GM21381 (cell line): ENCODE data around the gene ATF6.
"Not testable (repeated sequence)": the region's sequence is repeated elsewhere in the genome, so short reads cannot be mapped to it uniquely, and the experiment has no call there.

Experiments used
- ATAC-seq: cut with Tn5 transposase; IDR thresholded peaks from one replicate; pipeline ENCODE4 v1.9.1; 2021; ENCODE audit warnings: mild to moderate bottlenecking, moderate library complexity; ENCODE audit not compliant: unreplicated experiment

Gene ATF6

DNA sequence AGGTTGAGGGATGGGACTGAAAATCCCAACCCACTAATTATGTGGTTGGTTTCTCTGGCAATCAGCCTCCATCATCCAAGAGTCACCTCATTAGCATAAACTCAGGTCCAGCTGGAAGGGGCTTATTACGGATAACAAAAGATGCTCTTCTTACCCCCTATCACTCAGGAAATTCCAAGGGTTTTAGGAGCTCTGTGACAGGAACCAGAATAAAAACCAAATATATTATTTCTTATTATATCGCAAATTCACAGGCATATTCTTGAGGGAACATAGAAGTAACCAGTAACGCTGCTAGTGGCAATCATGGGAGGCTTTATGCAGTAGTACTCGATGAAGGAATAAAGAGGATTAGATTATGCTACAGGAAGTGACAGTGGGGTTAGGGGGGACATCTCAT, 59.7 kb downstream of the ATF6 start:
- ATAC-seq = no peak

DNA sequence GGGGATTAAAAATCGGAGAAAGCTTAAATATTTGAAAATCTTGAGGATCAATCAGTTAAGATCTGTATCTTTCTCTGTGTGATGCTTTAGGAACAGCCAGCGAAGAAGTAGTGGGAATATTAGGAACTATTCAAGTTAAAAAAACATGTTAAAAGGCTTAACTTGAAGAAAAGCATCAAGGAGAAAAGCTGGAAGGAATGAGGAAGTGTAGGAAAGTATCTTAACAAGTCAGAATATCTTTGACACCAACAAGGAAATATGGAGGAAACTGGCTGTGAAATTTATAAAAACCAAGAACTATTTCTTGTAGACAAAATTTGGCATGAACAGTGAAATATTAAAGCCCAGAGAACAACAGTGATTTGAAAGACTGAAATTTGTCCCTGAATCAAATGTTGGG, 60.4 kb downstream of the ATF6 start:
- no peak for ATAC-seq

DNA sequence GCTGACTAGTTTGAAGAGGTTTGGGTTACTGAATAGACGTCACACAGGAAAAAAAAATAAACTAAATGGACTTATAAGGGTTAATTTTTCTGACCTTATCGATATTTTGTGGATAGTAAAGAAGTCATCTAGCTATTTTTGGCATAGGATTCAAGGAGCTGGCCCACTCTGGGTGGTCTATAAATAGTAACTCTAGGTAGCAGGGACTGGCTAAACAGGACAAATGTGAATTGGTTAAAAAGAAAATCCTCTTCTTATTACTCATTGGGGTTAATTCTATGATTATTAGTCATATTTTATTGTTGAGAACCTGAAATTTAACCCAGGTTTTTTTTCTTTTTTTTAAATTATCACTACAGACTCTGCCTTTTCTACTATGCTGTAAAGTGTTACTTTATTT, 61.7 kb downstream of the ATF6 start:
- no peak for ATAC-seq

DNA sequence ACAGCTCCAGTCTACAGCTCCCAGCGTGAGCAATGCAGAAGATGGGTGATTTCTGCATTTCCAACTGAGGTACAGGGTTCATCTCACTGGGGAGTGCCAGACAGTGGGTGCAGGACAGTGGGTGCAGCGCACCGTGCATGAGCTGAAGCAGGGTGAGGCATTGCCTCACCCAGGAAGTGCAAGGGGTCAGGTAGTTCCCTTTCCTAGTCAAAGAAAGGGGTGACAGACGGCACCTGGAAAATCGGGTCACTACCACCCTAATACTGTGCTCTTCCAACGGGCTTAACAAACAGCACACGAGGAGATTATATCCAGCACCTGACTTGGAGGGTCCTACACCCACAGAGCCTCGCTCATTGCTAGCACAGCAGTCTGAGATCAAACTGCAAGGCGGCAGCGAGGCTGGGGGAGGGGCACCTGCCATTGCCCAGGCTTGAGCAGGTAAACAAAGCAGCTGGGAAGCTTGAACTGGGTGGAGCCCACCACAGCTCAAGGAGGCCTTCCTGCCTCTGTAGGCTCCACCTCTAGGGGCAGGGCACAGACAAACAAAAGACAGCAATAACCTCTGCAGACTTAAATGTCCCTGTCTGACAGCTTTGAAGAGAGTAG, 66.3 kb downstream of the ATF6 start:
- not testable (repeated sequence) for ATAC-seq

DNA sequence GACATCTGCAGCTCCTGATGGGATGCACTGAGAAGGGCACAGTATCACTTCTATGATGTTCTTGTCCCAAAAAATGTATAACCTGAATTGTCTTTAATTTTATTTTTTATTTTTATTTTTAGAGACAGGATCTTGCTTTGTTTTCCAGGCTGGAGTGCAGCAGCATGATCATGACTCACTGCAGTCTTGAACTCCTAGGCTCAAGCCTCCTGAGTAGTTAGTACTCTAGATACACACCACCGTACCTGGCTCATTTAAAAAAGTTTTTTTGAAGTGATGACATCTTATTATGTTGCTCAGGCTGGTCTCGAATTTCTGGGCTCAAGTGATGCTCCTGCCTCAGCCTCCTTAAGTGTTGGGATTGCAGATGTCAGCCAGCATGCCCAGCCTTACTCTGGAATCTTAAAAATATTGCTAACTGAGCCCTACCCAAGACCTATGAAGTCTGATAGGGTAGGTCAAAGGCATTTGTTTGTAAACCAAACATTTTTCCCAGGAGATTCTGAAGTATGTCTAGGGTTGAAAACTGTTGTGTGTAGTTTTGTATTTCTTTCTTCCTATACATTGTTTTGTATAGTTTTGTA, 68.9 kb downstream of the ATF6 start:
- no peak for ATAC-seq

DNA sequence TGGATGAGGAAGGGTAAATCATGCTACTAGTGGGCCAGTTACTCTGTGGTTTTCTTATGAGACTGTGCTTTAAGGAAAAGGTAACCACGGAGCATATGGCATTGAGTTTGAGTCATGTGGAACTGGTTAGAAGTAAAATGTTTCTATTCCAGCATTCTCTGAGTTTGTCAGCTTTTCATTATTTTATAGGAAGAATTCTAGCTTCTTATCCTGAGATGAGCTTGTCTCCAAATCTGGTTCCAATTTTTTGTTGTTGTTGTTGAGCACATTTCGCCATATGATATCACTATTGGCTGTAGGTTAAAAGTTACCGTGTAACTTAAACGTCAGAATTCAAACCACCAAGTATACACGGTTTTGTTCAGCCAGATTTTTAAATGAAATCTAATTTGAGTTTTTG, 69.9 kb downstream of the ATF6 start:
- no peak for ATAC-seq

DNA sequence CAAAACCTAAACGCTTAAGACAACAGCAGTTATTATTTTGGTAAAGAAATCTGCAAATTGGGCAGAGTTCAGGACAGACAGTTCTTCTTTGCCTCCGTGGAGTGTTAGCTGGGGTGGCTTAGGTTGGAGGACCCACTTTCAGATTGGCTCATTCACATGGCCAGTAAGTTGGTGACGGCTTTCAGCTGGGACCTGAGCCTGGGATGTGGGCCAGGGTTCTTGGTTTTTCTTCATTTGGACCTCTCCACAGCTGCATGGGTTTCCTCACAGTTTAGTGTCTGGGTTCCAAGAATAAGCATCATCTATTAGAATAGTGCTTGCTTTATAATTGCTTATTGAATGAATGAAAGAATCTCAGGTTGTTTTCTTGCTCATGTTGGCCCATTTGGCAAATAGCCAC, 72.2 kb downstream of the ATF6 start:
- ATAC-seq = no peak

DNA sequence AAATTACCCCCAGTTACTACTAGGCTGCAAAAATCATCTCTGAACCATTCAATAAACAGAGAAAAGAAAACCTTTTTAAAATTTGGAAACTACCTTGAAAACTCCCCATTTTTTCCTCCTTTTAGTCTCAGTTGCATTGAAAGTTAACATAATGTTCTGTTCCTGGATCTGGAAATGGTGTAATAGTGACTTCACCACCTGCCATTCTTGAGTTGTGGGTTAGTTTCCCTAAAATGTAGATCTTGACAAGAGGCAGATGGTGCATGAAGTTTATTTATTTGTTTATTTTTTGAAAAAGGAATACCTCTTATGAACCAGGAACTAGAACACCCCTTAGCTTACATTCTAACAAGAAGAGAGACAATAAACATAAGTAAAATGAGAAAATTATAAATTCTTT, 72.8 kb downstream of the ATF6 start:
- ATAC-seq = no peak

DNA sequence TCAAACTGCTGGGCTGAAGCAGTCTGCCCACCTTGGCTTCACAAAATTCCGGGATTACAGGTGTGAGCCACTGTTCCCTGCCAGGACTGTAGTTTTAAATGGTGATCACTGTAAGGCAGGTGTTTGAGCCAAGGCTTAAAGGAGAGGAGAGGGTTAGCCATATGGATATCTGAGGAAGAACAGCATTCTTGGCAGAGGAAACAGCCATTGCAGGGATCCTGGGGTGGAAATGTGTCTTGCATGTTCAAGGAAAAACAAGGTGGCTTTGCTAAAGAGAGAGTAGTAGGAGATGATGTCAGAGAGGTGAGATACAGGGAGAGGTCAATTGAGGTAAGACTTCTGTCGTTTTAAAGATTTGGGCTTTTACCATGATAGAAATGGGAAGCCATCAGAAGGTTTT, 73.5 kb downstream of the ATF6 start:
- no peak for ATAC-seq

DNA sequence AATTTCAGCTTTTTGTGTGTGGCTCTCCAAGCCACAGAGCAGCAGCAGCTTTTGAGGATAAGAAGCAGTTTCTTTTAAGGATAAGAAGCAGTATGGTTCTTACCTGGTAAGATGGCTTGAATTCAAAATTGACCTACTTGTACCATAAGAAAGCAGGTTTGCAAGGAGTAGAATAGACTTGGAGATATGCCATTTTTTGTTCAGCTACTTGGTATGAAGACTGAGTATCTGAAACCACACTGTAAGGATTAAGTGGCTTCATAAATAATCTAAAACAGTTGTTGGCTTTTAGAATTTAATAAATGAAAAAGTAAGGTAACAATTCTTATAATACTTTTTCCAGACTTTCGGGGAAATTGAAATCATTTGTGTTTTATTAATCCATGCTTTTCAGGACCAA, 74.2 kb downstream of the ATF6 start:
- ATAC-seq = no peak

DNA sequence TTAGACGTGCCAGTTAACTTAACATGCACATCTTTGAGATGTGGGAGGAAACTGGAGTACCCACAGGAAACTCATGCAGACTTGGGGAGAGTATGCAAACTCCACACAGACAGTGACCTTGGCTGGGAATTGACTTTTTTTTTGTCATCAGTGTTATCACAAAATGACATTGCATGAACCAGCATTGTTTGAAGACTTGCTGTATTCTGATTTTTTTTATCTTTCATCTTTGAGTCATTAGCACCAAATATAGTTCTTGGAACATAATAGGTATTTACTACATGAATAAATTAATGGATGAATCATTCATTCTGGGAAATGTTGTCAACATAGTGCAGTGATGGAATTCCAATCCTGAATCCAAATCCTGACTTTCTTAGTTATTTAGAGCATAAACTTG, 77.0 kb downstream of the ATF6 start:
- ATAC-seq = no peak

DNA sequence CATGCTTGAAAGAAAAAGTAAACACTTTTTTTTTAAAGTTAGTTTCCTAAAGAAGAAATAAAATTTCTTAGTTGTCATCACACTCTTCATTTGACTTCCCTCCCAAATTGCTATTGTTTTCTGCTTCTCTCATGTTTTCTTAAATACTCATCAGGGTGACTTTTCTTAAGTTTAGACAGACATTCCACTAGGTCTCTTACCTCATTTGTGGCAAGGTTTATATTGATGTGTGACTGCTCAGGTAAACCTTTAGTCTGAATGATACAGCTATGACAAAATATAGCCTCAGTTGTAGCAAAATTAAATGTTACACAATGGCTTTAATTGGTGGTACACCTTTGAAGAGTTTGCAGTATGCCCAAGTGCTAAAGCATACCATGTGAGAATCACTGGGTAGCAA, 78.6 kb downstream of the ATF6 start:
- ATAC-seq = no peak

DNA sequence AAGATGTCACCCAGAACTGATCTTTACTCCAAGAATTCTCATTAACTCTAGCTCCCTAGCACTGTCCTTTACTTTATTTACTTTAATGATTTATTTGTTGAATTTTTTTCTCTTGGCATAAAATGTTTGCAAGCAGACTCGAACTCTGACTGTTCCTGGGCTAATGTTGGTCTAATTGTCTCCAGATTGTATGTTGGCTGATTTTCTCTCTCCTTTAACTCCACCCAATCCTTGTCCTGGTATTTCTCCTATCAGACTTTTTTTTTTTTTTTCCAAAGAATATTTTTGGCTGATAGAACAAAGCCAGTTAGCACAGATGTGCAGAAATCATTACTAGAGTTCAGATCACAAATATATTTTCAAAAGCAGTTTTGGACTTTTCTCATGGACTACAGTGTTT, 82.6 kb downstream of the ATF6 start:
- ATAC-seq = no peak

DNA sequence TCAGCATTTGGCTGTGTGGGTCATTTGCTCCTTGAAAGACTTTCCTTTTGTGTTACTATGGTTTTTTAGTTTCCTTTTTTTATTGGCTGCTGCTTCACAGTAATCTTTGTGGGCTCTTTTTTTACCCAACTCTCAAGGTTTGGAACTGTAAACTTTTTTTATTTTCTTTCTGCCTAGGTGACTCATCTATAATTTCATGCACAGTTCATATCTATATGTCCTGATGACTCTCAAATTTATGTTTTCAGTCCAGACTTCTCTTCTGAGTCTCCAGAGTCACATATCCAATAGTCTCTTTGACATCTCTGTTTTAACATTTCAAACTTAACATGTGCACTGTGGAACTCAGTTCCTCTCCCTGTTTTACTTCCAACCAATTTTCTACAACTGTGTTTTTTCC, 83.4 kb downstream of the ATF6 start:
- no peak for ATAC-seq

DNA sequence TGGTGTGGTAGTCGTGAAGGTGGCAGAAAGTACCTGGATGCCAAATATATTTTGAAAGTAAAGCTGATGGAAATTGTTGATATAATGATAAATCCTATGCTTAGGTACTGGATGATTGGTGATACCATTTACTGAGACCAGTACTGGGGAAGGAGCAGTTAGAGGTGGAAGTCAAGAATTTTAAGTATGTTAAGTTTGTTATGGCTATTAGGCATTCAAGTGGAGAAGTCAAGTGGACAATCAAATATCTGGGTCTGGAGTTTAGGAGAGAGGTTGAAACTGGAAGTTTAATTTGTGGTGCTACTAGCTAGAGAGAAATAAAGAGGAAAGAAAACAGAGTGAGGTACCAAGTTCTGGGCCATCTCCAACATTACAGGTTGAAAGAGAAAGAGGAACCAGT, 89.1 kb downstream of the ATF6 start:
- ATAC-seq = no peak

DNA sequence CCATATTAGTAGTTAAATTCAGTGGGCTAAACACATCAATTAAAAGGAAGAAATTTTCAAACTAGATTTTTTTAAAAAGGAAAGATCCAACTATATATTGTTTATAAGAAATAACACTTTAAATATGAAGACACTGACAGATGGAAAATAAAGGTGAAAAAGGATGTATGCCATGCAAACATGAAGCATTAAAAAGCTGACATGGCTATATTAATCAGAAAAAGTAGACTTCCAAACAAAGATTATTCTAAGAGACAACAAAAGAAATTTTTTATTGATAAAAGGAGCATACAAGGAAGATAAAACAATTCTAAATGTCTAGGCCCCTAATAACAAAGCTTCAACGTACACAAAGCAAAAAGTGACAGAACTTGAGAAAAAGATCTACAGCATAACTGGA, 92.2 kb downstream of the ATF6 start:
- ATAC-seq = no peak

DNA sequence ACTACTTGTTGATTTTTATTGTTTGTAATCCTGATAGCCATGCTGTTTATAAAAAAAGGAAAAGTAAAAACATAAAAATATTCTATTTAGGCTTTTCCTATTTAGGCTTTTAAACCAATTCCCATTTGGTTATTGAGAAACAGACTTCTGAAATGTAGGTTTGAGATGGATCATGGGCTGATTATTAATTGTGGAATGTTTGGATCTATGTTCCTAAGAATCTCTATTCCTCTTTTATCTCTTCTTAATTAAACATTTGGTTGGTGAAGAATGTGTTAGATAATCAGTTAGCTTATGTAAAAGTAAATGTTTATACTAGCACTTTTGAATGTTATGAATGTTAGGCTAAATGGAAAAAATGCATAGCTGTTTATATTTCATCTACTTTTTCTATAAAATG, 97.4 kb downstream of the ATF6 start:
- ATAC-seq = no peak

DNA sequence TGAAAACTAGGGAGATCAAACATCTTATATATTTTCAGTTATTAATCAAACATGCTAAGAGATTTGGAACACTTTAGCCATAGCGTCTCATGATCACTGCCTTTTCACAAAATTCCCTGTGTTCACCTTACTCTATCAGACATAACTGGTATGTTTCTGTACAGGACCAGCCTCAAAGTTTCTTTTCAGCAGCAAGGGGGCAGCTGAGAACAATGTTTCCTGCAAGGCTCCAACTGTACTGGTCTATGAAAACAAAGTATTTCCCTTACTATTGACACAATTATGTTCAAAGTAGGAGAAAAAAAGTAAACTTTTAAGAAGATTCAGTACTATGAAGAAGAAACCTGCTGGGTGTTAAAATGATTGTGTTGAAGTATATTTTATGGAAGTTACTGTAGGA, 98.5 kb downstream of the ATF6 start:
- ATAC-seq = no peak

DNA sequence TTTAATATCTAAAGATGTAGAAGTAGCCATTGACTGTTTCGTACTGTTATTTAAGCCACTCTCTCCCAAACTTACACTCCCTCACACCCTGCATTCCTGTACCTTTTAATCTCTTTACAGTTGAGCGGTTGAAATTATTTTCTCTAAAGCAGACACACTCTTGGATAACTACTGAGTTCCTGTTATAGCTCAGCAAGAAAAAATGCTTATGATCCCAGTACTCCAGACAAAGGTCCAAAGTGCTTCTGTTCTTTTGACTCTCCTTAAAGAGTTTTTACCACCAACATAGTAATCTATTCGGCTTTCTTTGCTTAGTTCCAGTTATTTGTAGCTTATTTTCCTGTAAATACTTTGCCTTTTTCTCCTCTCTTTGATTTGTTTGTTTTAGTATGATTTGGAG, 100.1 kb downstream of the ATF6 start:
- no peak for ATAC-seq

DNA sequence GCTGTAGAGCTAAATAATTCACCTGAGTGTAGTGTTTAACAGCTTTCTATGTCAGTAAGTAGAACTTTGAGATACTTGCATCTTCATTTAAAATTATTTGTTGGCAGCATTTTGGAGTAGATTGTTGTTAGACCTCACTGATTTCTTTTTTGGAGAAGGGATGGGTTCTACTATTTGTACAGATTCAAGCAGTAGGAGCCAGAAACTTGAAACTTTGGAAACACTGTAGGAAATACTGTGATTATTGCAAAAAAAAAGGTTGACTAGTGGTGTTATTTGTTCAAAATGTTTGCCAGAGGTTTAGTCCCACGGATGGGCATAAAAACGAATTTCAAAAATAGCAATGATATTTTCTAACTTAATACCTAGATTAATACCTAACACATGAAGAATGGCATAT, 102.7 kb downstream of the ATF6 start:
- no peak for ATAC-seq

DNA sequence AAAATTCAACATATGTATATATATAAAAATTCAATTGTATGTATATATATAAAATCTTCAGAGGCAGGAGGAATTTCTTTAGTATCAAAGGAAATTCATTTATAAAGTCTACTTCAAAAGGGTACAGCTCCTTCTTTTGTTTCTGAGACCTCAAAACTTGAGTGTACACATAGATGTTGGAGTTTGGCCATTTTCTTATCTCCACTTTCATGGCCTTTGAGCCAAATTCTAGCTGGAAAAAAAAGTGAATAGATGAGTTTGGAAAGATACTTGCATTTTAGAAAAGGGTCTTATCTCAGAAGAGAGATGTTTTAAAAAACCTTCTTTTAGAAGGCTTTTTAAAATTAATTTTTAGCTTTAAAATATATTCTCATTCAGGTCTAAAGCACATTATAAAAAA, 103.2 kb downstream of the ATF6 start:
- no peak for ATAC-seq

DNA sequence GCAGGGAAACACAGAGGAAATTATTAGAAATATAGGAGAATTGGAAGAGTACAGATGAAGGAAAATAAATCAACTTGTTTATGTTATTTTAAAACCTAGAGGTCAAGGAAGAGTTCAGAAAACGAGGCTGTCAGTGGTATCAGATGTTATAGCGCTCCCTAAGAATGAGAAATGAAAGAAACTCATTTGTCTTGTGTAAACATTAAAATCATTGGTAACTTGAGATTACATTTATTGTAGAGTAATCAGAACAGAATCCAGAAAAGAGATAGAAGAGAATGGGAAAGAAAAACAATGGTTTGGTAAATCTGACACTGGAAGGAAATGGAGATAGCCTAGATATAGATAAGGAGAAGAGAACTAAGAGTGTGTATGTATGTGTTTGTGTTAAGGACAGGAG, 106.4 kb downstream of the ATF6 start:
- no peak for ATAC-seq

DNA sequence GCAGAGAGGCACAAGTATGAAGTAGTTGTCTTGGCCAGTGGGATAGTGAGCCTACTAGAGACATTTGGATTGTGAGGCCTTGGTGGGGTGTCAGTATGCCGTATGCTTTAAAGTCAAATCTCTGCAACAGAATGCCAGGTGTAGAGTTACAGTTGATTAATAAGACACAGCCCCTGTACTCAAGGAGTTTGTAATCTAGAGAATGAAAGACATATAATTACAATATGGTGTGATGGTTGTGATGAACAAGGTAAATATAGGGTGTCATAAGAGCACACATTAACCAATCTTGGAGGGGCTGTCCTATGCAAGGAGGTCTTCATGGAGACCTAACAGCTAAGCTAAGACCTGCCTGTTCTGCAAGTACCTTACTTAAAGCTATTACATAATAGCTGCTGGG, 113.1 kb downstream of the ATF6 start:
- no peak for ATAC-seq
